ENCODE results near the gene CYP4F12.
"Not testable (repeated sequence)": the region's sequence is repeated elsewhere in the genome, so short reads cannot be mapped to it uniquely, and the experiment has no call there.

Gene CYP4F12

GRCh38 chr19:15650123-15650522, 22.8 kb upstream of the CYP4F12 start:
- DNase-seq (ENCODE audit: low spot score): not testable (repeated sequence)

DNA sequence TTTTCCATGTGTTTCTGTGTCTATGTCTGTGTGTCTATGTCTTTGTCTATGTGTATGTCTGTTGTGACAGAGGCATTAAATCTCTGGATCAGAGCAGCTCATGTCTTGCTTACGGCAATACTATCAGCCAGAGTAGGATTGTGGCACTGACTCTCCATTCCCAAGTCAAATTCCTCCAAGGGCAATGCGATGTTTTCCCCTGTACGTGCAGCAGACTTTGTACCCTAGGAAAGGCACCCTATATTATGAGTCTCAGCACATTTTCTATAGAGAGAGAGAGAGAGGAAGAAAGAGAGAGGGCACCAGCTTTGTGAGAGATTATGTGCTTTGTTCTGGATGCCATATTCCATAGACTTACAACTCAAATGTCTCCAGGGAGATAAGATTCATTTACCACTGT, 21.1 kb upstream of the CYP4F12 start:
- no peak for DNase-seq (ENCODE audit: low spot score)

DNA sequence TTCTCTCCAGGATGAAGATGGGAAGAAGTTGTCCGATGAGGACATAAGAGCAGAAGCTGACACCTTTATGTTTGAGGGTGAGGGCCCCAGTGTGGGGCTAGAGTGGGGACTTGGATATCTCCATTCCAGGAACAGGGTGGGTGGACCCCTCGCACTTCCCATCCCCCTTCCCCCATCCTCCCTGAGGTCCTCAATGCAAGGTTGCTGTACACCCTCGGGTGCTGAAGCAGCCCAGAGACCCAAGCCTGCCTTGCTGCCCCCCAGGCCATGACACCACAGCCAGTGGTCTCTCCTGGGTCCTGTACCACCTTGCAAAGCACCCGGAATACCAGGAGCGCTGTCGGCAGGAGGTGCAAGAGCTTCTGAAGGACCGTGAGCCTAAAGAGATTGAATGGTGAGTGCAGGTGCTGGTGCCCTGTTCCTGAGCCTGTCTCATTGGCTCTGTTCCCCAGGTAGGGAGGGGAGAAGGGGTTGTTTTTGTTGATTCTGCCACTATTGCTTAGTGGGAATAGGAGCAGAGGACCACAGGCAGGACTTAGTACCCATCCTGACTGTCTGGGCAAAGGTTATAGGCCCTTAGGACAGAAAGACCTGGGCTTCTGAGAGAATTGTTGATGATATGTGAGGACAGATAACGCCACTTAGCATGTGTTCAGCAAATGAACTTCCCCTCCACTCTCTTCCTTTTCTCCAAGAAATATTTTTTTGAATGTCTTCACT, 20.2 kb upstream of the CYP4F12 start:
- DNase-seq (ENCODE audit: low spot score): no peak

- no peak for DNase-seq (ENCODE audit: low spot score)
Observed at GRCh38 chr19:15656467-15656866, 16.4 kb upstream of the CYP4F12 start.

GRCh38 chr19:15663247-15663646, 9.6 kb upstream of the CYP4F12 start:
- no peak for DNase-seq (ENCODE audit: low spot score)

DNA sequence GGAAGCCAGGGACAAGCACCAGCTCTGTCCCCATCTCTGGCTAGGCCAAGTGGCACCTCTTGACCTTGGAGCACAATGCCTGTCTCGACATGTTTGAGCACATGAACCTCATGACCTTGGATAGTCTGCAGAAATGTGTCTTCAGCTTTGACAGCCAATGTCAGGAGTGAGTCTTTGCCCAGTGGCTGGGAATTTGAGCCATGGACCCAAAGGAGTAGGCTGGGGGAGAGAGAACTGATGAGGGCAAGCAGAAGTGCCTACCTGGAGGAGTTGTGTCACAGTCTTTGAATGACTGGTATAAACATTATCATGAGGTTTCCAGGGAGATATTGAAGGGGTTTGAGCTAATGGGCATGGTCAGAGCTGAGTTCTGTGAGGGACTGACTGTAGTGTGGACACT, 6.7 kb upstream of the CYP4F12 start:
- no peak for DNase-seq (ENCODE audit: low spot score)

DNA sequence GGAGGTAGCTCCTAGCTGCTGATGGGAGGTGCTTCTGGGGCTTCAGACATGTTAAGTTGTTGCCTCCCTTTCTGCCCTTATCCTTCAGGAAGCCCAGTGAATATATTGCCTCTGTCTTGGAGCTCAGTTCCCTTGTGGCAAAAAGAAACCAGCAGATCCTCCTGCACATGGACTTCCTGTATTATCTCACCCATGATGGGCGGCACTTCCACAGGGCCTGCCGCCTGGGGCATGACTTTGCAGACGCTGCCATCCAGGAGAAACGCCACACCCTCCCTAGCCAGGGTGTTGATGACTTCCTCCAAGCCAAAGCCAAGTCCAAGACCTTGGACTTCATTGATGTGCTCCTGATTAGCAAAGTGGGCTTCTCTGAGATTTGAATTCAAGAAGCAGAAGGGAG, 6.0 kb upstream of the CYP4F12 start:
- DNase-seq (ENCODE audit: low spot score): no peak

GRCh38 chr19:15669440-15669839, 3.4 kb upstream of the CYP4F12 start:
- no peak for DNase-seq (ENCODE audit: low spot score)

GRCh38 chr19:15669891-15670290, 3.0 kb upstream of the CYP4F12 start:
- no peak for DNase-seq (ENCODE audit: low spot score)

DNA sequence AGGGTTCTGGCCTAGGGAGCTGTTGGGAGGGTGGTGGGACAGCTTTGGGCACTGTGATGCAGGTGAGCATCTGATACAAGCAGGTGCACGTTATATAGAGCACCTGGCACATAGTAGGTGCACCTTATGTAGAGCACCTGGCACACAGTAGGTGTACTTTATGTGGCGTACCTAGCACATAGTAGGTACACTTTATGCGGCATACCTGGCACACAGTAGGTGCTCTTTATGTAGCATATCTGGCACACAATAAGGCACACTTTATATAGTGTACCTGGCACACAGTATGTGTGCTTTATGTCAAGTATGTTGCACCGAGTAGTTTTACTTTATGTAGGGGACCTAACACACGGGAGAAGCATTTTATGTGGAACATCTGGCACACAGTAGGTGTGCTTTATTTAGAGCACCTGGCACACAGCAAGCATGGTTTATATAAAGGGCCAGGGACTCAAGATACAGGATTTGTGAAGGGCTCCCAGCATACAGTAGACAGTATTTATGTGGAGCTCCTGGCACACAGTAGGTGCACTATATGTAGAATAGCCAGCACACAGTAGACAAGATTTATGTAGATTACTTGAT, 1.6 kb upstream of the CYP4F12 start:
- DNase-seq (ENCODE audit: low spot score): no peak

DNA sequence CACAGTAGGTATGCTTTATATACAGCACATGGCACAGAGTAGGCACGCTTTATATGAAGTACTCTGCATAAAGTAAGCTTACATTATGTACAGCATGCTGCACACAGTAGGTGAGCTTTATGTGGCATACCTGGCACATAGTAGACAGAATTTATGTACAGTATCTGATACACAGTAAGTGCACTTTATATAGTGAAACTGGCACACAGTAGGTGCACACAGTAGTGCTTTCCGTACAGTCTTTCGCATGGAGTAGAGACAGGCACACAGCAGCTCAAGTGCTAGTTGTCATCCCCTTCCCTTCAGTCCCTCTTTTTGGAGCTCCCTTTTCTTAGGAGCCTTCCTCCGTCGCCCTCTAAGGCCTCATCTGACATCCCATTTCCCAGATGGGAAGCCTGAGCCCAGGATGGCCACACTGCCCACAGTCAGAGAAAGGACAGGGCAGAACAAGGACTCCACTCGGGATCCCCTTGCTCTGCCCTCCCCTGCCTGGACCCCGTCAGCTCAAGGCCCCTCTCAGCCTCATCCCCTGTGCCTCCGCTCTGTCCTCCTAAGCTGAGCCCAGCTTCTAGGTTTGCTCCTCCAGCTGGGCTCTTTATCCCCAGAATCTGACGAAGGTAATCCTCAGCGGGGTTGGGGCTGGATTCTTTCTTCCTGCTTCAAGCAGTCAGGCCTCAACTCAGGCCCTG, 852 bp upstream of the CYP4F12 start:
- no peak for DNase-seq (ENCODE audit: low spot score)

DNA sequence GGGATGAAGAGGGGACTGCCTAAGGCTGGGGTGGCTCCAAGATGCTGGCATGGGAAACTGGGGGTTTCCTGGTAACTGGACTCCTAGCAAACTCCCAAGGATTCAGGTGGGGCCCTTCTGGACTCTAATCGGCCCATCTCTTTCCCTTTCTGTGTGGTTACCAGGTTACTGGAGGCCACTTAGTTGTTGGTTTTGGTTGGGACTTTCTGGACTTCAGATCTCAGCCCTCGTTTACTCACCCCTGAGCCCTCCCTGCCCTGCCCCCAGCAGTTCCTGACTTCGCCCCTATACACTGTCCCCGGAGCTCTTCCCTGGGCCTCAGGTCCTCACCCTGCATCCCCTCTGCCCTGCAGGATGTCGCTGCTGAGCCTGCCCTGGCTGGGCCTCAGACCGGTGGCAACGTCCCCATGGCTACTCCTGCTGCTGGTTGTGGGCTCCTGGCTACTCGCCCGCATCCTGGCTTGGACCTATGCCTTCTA, 328 bp downstream of the CYP4F12 start:
- DNase-seq (ENCODE audit: low spot score): no peak

GRCh38 chr19:15675560-15675959, 2.7 kb downstream of the CYP4F12 start:
- DNase-seq (ENCODE audit: low spot score): no peak

DNA sequence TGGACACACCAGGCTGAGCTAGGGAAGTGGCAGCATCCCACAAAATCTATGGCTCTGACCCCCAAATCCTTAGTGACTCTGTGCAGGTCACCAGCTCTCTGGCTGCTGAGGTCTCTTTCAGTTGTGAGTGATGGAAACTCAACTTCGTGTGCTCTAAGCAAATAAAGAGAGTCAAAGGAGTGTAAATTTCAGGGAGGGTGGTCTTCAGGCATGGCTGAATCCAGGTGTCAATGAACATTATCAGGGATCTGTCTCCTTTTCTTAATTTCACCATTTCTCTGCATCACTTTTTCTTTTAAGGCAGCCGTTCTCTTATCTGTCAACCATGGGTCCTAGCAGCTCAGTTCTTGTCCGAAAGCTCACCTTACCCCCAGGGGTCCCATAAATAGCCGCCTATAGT, 6.2 kb downstream of the CYP4F12 start:
- no peak for DNase-seq (ENCODE audit: low spot score)

GRCh38 chr19:15679865-15680264, 7.0 kb downstream of the CYP4F12 start:
- DNase-seq (ENCODE audit: low spot score): not testable (repeated sequence)

GRCh38 chr19:15680478-15681322, 7.8 kb downstream of the CYP4F12 start:
- DNase-seq (ENCODE audit: low spot score): no peak

GRCh38 chr19:15683411-15683810, 10.5 kb downstream of the CYP4F12 start:
- no peak for DNase-seq (ENCODE audit: low spot score)

DNA sequence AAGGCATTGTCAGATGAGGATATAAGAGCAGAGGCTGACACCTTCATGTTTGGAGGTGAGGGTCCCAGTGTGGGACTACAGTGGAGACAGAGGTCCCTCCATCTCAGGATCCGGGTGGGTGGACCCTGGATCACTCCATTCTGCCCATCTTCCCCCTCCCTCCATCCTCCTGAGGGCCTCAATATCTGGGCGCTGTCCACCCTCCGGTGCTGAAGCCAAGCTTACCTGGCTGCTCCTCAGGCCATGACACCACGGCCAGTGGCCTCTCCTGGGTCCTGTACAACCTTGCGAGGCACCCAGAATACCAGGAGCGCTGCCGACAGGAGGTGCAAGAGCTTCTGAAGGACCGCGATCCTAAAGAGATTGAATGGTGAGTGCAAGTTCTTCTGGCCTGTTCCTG, 11.9 kb downstream of the CYP4F12 start:
- DNase-seq (ENCODE audit: low spot score): no peak

DNA sequence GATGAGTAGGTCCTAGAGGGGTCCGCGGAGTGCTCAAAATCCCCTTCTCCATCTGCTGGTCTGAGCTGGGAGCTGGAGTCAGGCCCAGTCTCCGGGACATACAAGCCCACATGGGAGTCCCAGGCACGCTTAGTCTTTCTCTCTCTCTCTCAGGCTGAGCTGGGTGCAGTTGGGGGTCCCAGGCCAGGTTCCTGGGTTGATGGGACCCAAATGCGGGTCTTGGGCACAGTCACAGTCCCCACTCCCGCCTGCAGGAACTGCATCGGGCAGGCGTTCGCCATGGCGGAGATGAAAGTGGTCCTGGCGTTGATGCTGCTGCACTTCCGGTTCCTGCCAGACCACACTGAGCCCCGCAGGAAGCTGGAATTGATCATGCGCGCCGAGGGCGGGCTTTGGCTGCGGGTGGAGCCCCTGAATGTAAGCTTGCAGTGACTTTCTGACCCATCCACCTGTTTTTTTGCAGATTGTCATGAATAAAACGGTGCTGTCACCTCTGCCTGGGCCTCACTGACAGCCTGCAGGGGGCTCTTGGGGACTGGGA, 23.8 kb downstream of the CYP4F12 start:
- DNase-seq (ENCODE audit: low spot score): no peak

DNA sequence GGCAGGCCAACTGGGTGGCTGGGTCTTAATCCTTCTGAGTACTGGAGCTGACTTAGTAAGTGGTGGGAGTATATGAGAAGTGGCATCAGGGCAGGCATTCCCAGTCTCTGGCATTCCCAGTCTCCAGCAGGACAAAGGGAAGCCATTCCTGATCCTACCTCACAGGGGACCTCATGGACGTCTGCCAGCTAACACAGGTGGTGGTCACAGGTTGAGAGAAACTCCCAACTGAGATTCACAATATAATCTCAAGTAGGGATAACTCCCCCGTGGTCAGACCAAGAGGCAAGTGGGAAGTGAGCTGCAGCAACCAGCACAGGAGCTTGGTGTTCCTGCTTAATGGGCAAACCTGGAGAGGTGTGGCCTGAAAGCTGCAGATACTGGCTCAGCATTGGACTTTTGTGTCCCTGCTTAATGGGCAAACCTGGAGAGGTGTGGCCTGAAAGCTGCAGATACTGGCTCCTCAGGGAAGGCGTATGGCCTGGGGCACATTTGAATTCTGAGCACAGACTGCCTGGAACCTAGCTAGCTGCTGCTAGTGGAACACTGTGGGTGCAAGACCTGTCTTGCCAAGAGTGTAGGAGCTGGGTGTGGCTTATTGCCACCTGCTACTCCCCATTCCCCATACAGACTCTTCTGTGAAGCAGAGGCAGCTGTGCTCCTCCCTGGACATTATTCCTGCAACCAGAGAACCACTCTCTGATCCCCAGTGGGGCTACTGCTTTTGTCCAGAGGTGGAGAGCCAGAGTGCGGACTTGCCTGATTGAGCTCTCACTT, 29.1 kb downstream of the CYP4F12 start:
- no peak for DNase-seq (ENCODE audit: low spot score)

DNA sequence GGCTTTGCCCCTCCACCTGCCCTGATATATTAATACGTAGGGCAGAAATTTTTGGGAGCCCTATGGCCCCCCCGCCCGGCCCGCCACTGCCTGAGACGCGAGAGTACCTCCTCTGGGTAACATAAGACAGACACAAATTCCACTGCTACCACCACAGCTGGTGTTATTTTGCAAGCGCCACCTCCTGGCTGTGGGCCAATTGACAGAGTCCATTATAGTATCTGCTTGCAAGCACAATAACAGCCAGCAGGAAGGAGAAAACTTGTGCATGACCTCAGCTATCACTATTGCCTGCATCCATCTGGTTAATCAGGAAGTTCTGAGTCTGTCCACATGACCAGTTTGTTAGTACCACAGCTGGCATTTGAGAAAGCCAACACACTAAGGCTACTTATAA, 29.6 kb downstream of the CYP4F12 start:
- no peak for DNase-seq (ENCODE audit: low spot score)

All from hepatic stellate cell (primary cell).